ENCODE data around the gene RYR3. TPM values are rescaled to one million over a fixed set of nuclear protein-coding genes. Genes with fewer than 3 reads are reported as not detected.

Gene RYR3
- total RNA-seq, 2 experiments from 2014 or later = not detected

- ChIA-PET POLR2A (no interaction called here), CTCF (no interaction called here)
Observed at GRCh38 chr15:33678176-33678575, 367.4 kb downstream of the RYR3 start.

DNA sequence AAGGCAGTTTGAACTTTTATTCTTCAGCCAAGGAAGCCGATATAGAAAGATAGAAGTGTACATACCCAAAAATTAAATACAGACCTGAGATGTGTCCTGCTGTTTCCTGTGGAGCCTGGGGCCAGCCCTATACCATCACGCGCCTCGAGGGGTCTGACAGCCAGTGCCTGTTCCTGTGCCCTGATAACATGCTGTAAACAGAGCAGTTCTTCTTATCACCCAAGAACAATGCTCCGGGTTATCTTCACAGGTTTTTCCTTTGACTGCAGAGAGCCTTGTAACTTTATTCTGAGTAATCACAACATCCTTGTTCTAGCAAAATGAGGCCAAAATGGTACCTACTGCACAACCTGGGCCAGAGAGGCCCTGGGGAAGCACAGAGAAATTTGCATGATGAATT is 367.8 kb downstream of the RYR3 start:
- POLR2A ChIA-PET = no interaction called here
- CTCF ChIA-PET = no interaction called here

GRCh38 chr15:33679061-33679460 is 368.3 kb downstream of the RYR3 start:
- POLR2A ChIA-PET = no interaction called here
- CTCF ChIA-PET = no interaction called here

DNA sequence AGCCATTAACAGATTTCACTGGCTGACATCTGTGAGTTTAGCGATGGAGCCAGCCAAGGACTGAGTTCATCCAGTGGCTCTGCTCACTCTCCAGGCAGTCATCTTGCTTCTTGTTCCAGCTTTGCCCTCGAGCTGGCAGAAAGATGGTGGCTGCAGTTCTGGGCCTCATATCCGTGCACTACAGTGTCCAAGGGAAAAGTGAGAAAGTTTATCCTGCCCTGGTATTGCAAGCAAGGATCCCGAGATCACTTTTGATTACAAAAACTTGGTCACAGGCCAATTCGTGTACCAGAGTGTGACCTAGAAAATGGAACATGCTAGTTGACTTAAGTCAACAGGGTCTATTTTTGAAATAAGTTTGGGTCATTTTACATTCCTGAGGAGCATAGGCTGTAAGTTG is 369.6 kb downstream of the RYR3 start:
- CTCF ChIA-PET = no interaction called here
- POLR2A ChIA-PET = no interaction called here

DNA sequence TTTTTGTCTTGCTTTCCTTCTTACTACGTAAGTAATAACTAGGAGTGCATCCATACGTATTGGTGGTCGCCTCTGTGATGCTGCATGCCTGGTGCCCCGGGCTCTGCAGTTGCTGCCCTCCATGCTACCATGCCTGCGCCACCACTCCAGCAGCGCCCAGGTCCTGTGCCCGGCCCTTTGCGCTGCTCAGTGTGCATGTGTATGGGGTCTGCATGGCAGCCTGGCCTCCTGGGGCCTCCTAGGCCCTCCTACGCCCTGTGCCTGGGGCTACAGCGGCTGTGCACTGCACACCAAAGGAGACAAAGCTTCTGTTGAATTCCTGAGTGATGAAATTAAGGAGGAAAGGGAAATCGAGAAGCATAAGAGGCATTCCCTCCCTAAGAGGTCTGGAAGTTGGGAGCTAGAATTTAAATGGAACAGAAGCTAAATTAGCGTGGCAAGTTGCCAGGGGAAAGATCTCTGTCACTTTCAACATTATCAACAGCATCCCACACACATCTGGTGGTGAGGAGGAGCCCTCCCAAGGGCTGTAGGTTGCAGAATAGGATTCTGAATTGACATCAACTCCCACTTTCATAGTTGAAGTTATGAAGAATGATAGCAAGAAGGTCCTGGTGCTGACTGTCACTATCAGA is 382.5 kb downstream of the RYR3 start:
- ChIA-PET POLR2A (no interaction called here), CTCF (no interaction called here)

DNA sequence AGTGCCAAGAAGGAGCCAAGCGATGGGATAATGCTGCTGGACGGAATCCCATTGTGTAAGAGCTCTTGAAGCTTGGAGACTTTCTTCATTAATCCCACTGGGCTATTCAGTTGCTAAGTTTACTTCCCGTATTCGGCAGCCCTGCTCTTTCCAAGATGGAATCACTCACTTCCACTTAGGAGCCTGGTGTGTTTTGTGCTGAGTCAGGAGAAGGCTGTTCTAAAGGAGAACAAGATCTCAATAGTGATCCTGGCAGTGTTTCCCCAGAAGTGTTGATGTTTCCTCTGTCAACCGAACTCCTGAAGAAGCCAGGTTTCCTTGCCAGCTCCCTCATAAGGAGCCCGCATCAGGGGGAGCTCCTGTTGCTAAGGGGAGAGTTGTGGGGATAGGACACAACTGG is 387.4 kb downstream of the RYR3 start:
- CTCF ChIA-PET = no interaction called here

GRCh38 chr15:33699145-33699544 is 388.4 kb downstream of the RYR3 start:
- CTCF ChIA-PET = no interaction called here
- POLR2A ChIA-PET = no interaction called here

More for the DNA sequence above, 387.4 kb downstream of the RYR3 start:
- POLR2A ChIA-PET = no interaction called here

- POLR2A ChIA-PET = no interaction called here
- CTCF ChIA-PET = interaction anchor here (0.6 kb wide), 1 partner anchor 1037 kb away, joined by 3 read pairs; no protein-coding TSS in a partner anchor
Observed at GRCh38 chr15:33699691-33700447, 389.1 kb downstream of the RYR3 start.

GRCh38 chr15:33700695-33701303 is 390.0 kb downstream of the RYR3 start:
- ChIA-PET POLR2A (no interaction called here), CTCF (interaction anchor here (0.6 to 1.4 kb wide), 3 partner anchors 14 to 1038 kb away, joined by 3 to 5 read pairs (median 3); no protein-coding TSS in a partner anchor)

DNA sequence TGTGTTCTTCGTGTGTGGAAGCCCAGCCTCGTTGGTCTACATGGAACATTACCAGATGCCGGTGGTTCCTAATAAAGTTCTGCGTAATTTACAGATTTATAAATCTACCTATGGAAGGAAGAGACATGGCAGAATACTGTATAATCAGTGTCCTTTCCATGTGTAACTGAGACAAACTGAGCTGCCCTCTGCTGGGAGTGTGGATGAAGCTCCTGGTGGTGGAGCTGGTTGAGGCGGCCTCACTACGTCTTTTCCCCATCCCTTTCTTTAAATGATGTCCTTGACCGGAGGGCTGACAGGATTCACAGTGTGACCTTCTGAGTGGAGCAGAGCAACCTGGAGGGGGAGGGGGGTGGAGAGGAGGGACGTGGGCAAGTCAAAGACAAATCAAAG is 390.5 kb downstream of the RYR3 start:
- ChIA-PET CTCF (interaction anchor here (0.7 to 1.4 kb wide), 2 partner anchors 13 to 34 kb away, joined by 3 to 5 read pairs; no protein-coding TSS in a partner anchor), POLR2A (no interaction called here)

- ChIA-PET CTCF (no interaction called here), POLR2A (no interaction called here)
Observed at GRCh38 chr15:33706173-33706572, 395.4 kb downstream of the RYR3 start.

DNA sequence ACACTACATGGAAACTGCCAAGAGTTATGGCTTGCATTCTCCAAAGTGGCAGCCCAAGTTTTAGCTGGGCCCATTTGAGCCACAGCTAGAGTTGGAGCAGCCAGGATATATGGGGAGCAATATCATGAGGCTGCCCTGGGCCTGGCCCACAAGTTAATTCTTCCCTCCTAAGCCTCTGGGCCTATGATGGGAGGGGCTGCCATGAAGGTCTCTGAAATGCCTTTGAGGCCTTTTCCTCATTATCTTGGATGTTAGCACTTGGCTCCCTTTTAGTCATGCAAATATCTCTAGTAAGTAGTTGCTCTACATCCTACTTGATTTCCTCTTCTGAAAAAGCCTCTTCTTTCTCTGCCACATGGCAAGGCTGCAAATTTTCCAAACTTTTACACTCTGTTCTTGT is 400.0 kb downstream of the RYR3 start:
- ChIA-PET CTCF (no interaction called here), POLR2A (no interaction called here)

- ChIA-PET POLR2A (no interaction called here), CTCF (no interaction called here)
Observed at GRCh38 chr15:33716025-33716424, 405.3 kb downstream of the RYR3 start.

DNA sequence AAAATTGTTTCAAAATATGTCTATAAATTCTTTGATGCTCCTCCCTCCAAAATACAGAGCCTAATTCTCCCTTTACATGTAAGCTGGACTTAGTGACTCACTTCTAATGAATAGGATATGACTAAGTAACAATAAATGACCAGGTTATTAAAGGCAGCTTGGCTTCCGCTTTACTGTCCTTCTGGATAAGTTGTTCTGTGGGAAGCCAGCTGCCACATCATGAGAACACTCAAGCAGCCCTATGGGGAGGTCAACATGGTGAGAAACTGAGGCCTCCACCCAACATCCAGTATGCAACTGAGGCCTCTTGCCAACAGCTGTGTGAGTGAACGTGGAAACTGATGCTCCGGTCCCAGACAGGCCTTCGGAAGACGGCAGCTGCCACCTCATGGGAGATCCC is 410.2 kb downstream of the RYR3 start:
- ChIA-PET POLR2A (no interaction called here), CTCF (interaction anchor here (1.0 kb wide), 1 partner anchor 13 kb away, joined by 3 read pairs; no protein-coding TSS in a partner anchor)

GRCh38 chr15:33722005-33722672 is 411.4 kb downstream of the RYR3 start:
- CTCF ChIA-PET = no interaction called here
- POLR2A ChIA-PET = no interaction called here

DNA sequence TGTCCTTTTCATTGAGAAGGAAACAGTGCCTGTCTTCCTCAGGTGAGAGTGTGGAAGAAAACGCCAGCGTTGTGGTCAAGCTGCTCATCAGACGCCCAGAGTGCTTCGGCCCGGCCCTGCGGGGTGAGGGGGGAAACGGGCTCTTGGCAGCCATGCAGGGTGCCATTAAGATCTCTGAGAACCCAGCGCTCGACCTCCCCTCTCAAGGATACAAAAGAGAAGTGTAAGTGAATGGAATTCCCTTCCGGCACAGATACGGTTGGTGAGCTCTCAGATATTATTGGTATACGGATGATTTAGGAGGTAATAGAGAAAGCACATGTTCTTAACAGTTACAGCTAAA is 411.9 kb downstream of the RYR3 start:
- ChIA-PET CTCF (no interaction called here), POLR2A (no interaction called here)

DNA sequence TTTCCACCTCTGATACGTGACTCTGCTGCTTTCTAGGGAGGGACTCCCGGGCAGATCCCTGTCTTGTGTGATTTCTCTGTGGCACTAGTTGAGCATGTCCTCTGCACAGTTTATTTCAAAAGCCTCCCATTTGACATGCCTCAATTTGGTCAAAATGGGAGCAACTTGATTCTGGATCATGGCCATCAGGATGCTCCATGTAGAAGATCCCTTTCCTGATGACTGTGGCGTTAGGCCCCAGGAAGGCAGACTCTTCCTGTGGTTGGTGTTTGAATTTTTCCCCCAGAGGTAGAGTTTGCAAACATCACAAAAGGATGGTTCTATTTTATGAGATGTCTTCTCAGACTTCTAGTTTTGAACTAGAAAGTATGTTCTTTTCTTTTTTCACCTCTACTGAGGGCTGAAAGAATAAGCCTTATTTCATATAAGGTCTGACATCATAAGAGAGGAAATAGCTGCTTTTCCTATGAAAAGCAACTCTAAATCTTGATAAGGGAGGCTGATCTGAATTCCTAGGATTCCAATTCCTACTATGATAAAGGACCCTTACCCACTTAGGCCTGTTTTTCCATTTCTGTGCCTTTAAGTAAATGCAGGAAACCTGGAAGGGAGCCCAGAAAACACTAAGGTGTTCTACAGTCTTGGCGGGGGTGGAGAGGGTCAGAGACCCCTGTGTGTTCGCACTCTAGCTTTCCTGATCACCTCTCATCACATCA is 413.7 kb downstream of the RYR3 start:
- CTCF ChIA-PET = no interaction called here
- POLR2A ChIA-PET = no interaction called here

GRCh38 chr15:33729653-33730052 is 418.9 kb downstream of the RYR3 start:
- CTCF ChIA-PET = no interaction called here
- POLR2A ChIA-PET = no interaction called here

GRCh38 chr15:33730815-33731214 is 420.0 kb downstream of the RYR3 start:
- ChIA-PET CTCF (no interaction called here), POLR2A (no interaction called here)

DNA sequence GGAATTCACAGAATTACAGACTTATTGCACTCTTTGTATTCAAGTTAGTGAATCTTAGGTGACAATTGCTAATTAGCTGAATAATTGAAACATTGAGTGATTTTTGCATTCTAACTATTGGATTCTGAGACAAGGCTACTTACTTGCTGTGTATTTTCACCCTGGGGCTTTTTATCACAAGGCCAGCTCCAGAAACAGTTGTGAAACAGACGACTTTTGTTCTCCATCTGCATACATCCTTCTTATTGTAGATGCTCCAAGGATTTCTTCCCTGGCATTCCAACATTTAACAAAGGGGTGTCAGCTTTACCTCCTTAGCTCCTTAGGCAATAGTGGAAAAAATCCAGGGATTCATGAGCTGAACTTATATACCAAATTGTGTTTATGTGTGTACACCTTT is 424.4 kb downstream of the RYR3 start:
- CTCF ChIA-PET = interaction anchor here (1.3 kb wide), 1 partner anchor 34 kb away, joined by 3 read pairs; no protein-coding TSS in a partner anchor
- POLR2A ChIA-PET = no interaction called here
